Occipital lobe (tissue), 2 donors: ENCODE measurements around the gene STING1. TPM values are rescaled to one million over a fixed set of nuclear protein-coding genes. Genes with fewer than 3 reads are reported as not detected.
A peak's percentile ranks its signal among the peaks of the same experiment; 100 is the strongest.
"Not testable (repeated sequence)": the region's sequence is repeated elsewhere in the genome, so short reads cannot be mapped to it uniquely, and the experiment has no call there.

Source experiments
- DNase-seq: peaks from one replicate; lab custom pipeline; 2025; lab: John Stamatoyannopoulos, UW
- total RNA-seq: library from RNA; depleted of rRNA; stranded (reverse); fragments of >200 nt; gene quantifications from one replicate; pipeline ENCODE4 v1.2.3, GENCODE V29; 2014

The STING1 gene
- total RNA-seq: 3.6 TPM

GRCh38 chr5:139482050-139482889 lies at the start of gene STING1:
TSS of gene STING1 (minus strand) at chr5:139482758. CDS start at chr5:139481704, 1,054 bp downstream.
- no peak for DNase-seq

DNA sequence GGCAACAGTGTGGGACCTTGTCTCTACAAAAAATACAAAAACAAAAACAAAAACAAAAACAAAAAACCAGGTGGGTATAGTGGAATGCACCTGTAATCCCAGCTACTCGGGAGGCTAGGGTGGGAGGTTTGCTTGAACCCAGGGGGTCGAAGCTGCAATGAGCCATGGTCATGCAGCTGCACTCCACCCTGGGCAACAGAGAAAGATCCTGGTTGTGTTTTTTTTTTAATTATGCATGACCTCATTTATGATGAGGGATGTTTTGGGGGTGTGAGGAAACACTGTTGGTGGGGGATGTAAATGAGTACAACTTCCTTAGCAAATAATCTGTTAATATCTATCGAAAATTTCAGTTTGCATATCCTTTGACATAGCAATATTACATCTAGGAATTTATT lies 49.2 kb upstream of the STING1 start:
- no peak for DNase-seq

GRCh38 chr5:139530079-139530478 lies 47.5 kb upstream of the STING1 start:
- DNase-seq: not testable (repeated sequence)

GRCh38 chr5:139528695-139529094 lies 46.1 kb upstream of the STING1 start:
- DNase-seq: not testable (repeated sequence)

- not testable (repeated sequence) for DNase-seq
Measured at GRCh38 chr5:139527896-139528467, 45.4 kb upstream of the STING1 start.

DNA sequence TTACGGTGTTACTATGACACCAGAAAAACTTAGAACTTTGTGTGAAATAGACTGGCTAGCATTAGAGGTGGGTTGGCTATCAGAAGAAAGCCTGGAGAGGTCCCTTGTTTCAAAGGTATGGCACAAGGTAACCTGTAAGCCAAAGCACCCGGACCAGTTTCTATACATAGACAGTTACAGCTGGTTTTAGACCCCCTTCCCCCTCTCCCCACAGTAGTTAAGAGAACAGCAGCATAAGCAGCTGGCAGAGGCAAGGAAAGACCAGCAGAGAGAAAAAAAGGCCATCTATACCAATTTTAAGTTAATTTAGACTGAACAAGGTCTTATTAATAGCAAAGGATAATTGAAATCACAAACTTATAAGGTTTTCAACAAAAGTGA lies 44.5 kb upstream of the STING1 start:
- not testable (repeated sequence) for DNase-seq

DNA sequence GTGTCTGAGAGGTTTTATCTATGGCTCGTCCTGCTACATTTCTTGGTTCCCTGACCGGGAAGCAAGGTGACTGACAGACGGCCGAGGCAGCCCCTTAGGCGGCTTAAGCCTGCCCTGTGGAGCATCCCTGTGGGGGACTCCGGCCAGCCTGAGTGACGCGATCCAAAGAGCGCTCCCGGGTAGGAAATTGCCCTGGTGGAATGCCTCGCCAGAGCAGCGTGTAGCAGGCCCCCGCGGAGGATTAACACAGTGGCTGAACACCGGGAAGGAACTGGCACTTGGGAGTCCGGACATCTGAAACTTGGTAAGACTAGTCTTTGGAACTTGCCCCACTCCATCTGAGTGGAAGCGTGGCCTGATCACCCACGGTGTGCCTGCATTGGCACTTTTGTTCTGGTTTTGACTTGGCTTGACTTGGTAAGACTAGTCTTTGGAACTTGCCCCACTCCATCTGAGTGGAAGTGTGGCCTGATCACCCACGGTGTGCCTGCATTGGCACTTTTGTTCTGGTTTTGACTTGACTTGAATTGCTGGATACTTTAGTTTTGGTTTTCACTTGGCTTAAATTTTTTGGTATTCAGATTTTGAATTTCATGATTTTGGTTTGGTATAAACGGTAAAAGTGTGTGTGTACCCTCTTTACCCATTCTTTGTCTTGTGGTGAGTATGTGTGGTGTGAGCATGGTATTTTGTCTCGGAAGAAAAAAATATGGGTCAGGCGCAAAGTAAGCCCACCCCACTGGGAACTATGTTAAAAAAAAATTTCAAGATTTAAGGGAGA lies 43.9 kb upstream of the STING1 start:
- DNase-seq: not testable (repeated sequence)

DNA sequence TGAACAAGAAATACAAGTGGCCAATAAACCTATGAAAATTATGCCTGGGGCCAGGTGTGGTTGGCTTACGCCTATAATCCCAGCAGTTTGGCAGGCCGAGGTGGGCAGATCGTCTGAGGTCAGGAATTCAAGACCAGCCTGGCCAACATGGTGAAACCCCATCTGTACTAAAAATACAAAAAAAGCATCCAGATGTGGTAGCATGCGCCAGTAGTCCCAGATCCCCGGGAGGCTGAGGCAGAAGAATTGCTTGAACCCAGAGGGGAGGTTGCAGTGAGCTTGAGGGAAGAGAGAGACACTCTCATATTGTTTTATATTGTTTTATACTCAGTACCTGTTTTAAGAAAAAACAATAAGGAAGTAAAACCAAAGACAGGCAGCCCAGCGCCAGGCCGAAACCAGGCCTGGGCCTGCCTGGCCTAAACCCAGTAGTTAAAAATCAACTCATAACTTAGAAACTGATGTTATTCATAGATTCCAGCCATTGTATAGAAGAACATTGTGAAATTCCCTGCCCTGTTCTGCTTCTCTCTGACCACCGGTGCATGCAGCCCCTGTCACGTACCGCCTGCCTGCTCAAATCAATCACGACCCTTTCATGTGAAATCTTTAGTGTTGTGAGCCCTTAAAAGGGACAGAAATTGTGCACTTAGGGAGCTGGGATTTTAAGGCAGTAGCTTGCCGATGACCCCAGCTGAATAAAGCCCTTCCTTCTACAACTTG lies 43.2 kb upstream of the STING1 start:
- not testable (repeated sequence) for DNase-seq

DNA sequence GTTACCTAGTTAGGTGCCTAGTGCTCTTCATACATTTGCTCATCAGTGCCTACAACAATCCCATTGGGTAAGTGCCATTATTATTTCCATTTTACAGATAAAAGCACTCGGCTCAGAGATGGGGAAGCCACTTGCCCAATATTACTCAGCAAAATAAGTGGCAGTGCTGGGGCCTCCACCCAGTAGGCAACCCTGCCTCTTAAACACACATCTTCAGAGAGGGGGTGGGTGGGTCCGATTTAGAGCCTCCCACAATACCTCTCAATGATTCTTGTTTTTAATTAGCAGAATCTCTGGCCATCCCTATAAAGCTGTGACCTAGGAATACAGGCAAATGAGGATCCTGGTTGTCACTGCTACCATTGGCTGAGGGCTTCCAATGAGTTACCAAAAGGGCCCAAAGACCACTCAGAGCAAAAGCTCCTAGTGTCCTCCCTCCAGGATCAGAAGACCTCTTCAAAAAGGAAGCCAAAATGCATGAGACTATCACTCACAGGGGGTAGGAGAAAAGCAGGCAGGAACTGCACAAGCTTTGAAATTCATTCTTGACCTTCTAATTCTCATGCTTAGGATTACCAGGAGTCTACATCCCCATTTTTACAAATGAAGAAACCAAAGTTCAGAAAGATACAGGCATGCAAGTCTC lies 42.5 kb upstream of the STING1 start:
- DNase-seq: no peak

DNA sequence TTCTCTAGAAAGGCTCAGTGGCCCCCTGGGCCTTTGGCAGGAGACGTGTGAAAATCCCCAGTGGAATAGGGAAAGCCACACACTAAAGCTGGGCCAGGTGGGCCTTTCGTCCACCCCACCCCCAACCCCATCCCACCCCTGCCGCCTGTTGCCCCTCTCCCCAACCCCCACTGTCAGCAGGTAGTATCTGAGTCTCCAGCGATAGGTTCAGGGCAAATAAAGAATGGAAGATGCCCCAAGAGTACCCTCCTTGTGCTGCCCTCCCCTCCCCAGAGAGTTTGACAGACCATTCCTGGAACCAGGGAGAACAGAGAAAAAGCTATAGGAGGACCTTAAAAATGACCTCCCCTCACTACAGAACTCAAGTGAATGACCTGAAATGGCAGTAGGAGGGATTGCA lies 41.9 kb upstream of the STING1 start:
- no peak for DNase-seq

DNA sequence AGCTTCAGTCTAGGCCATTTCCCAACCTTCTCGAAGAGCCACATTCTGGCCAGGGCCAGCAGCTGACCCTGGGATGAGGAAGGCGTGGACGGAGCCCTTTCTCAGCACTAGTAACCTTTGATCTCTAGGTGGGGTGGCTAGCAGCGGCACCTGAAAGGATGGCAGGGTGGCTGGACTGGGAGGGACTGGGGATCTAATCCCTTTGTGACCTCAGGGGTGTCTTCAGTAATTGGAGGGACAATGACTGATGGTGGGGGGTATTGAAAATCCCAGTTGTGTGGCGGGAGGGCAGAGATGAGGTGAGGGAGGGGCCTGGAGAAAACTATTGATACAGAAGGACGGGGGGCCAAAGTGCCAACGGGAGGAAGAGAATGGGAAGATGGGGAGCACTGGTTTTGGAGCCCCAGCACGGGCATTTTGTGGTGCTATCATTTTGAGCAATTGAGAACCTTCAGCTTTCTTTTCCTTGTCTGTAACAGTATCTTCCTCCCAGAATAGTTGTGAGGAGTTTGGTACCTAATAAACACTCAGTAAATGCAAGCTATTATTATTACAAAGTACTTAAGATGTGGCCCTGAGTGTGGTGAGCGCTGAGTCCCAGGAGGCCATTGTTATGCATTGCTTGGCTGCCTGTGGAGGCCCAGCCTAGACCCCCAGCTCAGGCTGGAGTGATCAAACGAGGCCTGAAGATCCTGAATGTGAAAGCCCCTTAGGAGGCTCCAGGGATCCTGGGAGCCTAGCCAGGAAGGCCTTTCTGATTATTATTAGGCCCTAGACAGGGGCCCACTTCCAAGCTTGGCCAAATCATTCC lies 41.3 kb upstream of the STING1 start:
- no peak for DNase-seq

DNA sequence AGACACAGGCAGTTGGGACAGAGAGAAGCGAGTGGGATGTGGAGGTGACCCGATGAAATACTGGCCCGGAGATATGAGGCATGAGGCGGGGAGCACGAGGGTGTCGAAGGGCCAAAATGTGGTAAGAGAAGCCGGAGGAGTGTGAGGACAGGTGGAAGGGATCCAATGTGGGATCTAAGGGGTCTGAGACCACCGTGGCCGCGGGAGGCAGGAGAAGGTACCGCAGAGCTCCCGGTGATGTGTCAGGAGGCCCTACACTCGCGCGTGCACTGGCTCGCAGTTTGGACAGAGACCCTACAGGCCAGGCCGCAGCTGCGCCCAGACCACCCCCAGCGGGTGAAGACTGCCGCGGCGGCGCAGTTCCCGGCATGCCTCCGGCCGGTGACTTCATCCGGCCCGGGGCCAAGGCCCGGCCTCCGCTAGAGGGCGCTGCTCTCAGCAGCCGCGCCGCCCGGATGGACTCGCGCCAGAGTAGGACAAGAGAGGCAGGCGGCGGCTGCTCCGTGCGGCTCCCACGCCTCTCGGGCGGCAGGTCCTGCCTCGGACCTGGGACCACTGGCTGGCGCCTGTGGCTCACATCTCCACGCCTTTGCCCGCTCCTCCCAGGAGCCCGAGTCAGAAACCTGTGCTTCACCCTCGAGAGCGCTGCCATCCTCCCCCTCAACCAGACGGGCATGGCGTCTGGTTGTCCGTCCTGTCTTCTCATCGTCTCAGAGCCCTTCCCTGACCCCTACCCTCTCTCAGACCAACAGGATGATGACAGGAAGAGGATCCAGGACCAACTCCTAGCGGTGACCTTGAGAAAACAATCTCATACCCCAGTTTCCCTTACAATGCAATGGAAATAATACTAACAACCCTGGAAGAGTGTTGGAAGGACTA lies 35.4 kb upstream of the STING1 start:
- DNase-seq: peak; percentile 88

GRCh38 chr5:139514486-139514856 lies 31.9 kb upstream of the STING1 start:
- DNase-seq: no peak

- DNase-seq: no peak
Measured at GRCh38 chr5:139513852-139514485, 31.4 kb upstream of the STING1 start.

GRCh38 chr5:139513434-139513833 lies 30.9 kb upstream of the STING1 start:
- DNase-seq: peak; percentile 58

DNA sequence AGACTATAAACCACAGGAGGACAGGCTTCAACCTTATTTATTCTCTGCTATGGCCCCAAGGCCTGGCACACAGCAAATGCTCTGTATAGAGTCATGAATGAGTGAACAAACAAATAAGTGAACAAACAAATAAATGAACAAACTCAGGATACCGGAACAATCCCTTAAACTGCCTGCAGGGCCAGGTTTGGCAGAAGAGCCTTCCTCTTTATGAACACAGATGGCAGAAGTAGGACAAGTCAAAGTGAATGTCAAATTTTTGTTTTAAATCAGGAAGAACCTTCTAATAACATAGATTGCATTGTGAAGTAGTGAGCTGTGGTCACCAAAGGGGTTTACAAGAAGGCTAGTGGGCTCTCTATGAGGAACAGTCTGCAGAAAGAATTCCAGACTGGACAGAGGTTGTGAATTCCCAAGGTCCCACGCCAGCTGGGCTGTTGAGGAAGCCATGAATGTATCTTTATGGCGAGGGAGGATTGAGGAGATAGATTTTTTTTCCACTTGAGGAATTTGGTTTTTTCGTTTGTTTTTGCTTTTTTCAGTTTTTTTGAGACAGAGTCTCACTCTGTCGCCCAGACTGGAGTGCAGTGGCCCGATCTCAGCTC lies 30.3 kb upstream of the STING1 start:
- DNase-seq: no peak

GRCh38 chr5:139504722-139505121 lies 22.2 kb upstream of the STING1 start:
- DNase-seq: not testable (repeated sequence)

- not testable (repeated sequence) for DNase-seq
Measured at GRCh38 chr5:139503879-139504278, 21.3 kb upstream of the STING1 start.
